ENCODE measurements around the gene OR51B5.
"Not testable (repeated sequence)": the region's sequence is repeated elsewhere in the genome, so short reads cannot be mapped to it uniquely, and the experiment has no call there.

GRCh38 chr11:5313326-5314023 lies 29.8 kb downstream of the OR51B5 start:
- TF ChIP-seq, protein P1, sequence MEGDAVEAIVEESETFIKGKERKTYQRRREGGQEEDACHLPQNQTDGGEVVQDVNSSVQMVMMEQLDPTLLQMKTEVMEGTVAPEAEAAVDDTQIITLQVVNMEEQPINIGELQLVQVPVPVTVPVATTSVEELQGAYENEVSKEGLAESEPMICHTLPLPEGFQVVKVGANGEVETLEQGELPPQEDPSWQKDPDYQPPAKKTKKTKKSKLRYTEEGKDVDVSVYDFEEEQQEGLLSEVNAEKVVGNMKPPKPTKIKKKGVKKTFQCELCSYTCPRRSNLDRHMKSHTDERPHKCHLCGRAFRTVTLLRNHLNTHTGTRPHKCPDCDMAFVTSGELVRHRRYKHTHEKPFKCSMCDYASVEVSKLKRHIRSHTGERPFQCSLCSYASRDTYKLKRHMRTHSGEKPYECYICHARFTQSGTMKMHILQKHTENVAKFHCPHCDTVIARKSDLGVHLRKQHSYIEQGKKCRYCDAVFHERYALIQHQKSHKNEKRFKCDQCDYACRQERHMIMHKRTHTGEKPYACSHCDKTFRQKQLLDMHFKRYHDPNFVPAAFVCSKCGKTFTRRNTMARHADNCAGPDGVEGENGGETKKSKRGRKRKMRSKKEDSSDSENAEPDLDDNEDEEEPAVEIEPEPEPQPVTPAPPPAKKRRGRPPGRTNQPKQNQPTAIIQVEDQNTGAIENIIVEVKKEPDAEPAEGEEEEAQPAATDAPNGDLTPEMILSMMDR (IDR thresholded peaks at IDR 0.05 in 4 of 5, conservative IDR thresholded peaks at IDR 0.05 in 1 of 5), result not testable (repeated sequence)
- not testable (repeated sequence) for TF ChIP-seq POLR2A (IDR thresholded peaks at IDR 0.05)

All from gastrocnemius medialis (tissue), 4 donors.